HL-60/S4 treated with phorbol 12-myristate 13-acetate at 8.2 ng/mL for 4 days and 3 days (cell line): ENCODE results near the gene RBP3.

Experiments
- in situ Hi-C: fragments of 300-500 bp; cut with MboI; formaldehyde crosslinking; loops from 2 replicates; pipeline ENCODE4 v1.15.0; 2022; ENCODE audit warnings: low sequenced_read_pairs

Gene RBP3

GRCh38 chr10:47316131-47316530 lies 32.0 kb upstream of the RBP3 start:
- in situ Hi-C loops: no loop called here

DNA sequence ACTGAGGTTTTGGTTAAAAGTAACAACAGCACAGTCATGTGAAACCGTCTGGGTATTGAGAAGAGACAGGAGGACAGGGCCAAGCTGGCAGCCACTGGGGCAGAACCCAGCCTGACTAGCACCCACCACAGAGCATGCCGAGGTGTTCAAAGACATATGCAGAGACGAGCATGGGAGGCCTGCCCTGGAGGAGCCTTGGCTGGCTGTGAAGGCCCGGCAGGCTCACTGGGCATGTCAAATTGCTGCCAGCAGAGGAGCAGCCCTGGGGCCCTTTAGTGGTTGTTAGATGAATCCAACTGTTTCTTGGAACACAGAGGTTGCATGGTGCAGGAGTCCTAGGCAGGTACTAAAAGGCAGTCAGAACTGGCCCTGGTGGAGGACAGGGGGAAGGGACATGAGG lies 30.9 kb upstream of the RBP3 start:
- in situ Hi-C loops: no loop called here

GRCh38 chr10:47318706-47319105 lies 29.5 kb upstream of the RBP3 start:
- in situ Hi-C loops: no loop called here

DNA sequence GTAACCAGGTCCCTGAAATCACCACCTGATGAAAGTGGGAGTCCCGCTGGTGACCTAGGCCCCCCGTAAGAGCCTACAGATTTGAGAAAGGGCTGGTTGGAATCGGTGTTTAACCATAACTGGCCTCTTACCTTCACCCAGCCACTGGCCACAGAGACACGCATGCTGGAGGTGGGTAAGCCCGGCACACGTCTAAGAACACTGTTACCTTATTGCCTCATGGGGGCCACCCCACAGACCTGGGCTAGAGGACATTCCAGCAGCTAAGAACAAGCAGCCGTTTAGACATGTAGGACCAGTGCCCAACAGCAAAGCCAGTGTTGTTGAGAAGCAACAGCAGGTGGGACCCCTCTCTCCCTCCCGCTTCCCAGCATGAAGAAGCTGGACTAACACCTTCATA lies 28.4 kb upstream of the RBP3 start:
- in situ Hi-C loops: no loop called here

DNA sequence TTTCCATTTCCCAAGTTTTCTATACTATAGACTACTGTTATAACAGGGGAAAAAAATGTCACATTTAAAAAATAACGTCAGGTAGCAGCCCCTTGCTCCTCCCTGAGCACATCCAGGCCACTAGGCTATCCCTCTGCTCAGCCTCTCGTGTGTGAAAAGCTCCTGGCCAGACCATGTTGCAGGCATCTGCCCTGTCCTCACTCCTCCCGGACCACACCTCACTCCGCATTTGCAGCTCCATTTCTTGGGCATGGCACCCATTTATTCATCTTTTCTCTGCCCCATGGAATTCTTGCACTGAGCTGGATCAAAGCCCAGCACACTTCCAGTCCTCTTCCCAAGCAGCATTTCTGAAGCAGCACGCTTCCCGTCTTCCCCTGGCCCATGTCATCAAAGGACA lies 27.4 kb upstream of the RBP3 start:
- in situ Hi-C loops: no loop called here

- in situ Hi-C loops: no loop called here
Measured at GRCh38 chr10:47321521-47322195, 26.5 kb upstream of the RBP3 start.

DNA sequence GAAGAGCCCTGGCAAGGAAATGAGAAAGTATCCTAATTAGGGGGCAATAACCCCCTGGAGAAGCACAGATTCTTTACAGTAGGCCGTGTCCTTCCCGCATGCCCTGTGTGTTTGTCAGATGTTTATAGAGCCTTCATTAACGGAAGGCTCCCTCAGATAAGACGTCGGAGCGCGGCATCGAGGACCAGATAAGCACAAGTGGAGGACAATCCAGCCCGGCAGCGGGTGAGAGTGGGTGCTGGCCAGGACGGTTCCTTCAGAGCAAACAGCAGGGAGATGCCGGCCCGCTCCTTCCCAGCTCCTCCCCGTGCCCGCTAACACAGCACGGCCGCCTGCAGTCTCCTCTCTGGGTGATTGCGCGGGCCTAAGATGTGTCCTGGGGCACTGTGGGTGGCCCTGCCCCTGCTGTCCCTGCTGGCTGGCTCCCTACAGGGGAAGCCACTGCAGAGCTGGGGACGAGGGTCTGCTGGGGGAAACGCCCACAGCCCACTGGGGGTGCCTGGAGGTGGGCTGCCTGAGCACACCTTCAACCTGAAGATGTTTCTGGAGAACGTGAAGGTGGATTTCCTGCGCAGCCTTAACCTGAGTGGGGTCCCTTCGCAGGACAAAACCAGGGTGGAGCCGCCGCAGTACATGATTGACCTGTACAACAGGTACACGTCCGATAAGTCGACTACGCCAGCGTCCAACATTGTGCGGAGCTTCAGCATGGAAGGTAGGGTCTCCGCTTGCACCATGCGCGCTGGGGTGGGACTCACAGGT lies 25.7 kb upstream of the RBP3 start, which contains the start of gene GDF2:
Gene GDF2 (plus strand): TSS at position 155 of the 762 bp plus-strand sequence. CDS start 215 bp downstream, at position 370.
- in situ Hi-C loops: no loop called here

DNA sequence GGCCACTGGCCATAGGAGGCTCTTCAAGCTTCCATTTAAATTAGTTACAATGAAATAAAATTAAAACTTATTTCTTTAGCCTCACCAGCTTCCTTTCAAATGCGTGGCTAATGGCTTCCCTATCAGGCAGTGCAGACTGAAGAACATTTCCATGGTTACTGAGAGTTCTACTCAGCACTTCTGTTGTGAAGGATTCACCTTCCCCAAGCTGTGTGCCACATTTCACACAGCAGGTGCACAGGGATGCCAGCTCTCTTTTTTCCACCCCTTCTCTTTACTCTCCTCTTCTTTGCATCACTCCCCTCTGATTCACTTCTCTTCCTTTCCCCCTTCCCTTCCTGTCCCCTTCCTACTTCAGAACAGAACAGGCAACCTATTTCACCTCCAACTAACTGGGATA lies 25.1 kb upstream of the RBP3 start:
- in situ Hi-C loops: no loop called here

DNA sequence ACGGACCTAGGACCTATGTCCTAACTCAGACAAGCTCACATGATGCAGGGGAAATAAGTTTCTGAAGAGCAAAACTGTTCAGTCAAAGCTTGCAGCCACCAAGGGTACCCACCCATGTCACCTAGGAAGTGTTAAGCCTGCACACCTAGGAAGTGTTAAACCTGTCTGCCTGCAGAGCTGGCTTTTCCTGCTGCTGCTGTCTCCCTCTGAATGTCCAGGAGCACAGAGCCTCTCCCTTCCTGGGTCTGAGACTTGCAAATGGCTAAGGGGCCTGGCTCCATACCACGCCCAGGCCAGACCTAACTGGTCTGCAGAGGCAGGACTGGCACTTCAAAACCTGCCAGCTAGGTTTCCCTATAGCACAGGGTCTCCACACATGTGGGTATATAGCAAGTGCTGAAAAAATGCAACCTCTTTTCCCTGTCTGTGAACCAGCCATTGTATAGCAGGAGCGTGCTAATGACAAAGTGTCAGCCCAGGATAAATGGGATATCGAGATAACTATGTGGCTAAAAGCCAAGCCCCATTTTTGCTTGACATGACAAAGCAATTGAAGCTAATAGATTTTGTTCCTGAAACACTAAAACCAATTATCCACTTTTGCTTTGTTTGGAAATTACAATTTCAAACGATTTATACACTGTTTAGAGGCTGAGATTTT lies 24.4 kb upstream of the RBP3 start:
- in situ Hi-C loops: no loop called here

DNA sequence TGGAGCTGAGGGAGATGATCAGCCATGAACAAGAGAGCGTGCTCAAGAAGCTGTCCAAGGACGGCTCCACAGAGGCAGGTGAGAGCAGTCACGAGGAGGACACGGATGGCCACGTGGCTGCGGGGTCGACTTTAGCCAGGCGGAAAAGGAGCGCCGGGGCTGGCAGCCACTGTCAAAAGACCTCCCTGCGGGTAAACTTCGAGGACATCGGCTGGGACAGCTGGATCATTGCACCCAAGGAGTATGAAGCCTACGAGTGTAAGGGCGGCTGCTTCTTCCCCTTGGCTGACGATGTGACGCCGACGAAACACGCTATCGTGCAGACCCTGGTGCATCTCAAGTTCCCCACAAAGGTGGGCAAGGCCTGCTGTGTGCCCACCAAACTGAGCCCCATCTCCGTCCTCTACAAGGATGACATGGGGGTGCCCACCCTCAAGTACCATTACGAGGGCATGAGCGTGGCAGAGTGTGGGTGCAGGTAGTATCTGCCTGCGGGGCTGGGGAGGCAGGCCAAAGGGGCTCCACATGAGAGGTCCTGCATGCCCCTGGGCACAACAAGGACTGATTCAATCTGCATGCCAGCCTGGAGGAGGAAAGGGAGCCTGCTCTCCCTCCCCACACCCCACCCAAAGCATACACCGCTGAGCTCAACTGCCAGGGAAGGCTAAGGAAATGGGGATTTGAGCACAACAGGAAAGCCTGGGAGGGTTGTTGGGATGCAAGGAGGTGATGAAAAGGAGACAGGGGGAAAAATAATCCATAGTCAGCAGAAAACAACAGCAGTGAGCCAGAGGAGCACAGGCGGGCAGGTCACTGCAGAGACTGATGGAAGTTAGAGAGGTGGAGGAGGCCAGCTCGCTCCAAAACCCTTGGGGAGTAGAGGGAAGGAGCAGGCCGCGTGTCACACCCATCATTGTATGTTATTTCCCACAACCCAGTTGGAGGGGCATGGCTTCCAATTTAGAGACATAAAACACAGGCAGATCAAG lies 22.6 kb upstream of the RBP3 start:
- in situ Hi-C loops: no loop called here

DNA sequence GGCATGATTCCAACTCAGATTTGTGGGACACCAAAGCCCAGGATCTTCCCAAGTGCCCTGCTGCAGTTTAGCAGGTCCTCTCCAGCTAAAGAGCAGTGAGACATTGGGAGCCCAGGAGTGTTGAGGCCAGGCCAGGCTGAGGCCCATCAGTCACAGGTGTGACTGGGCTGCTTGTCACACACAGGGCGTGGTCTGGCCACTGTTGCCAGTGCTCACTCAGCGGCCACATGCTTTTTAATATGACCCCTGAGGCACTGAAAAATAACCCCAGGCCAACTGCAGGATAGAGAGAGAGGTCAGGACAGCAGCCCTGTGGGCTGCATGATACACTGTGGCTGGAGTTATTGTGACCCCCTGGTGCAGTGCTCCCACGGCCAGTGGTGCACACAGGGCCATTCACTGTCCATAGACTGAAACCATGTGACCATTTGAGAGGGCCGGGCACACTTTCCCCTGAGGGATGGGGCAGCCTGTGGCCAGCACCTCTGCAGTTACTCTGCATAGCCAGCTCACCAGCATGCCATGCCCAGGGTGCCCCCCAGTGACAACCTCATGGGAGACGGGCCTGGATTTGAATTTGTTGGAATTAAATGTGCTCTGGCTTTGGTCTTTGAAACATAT lies 21.7 kb upstream of the RBP3 start:
- in situ Hi-C loops: no loop called here

- in situ Hi-C loops: no loop called here
Measured at GRCh38 chr10:47326927-47327330, 21.2 kb upstream of the RBP3 start.

DNA sequence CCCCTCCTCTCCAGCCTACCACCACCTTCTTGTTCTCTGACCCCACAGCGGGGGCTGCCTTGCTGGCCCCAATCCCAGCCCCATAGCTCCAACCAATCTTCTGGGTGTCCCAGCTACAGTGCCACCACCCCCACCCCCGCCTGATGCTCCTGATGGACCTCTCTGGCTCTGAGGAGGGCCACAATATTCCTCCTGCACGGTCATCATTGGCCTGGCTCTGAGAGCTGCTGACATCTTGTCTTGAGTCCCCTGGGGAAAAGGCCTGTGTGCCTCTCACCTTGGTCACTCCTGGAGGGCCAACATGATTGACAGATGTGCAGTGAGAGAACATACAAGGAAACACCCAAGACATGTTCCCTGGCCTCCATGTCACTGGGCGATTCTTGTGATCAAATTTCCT lies 18.3 kb upstream of the RBP3 start:
- in situ Hi-C loops: no loop called here

DNA sequence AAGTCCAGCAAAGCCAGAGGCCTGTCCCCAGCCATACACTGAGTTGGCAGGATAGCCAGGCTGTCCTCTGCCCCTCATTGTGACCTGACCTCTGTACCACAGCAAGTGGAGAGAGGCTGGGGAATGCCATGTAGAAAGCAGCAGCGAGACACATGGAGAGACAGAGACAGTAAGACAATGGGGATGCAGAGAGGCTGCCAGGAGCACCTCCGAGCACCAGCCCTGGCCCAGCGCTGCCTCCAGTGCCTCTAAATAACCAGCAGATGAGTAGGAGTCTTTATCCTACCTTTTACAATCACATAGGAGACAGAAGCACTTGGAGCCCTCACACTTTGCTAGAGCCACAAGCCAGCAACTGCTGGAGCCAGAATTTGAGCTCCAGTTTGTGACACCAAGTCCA lies 17.8 kb upstream of the RBP3 start:
- in situ Hi-C loops: no loop called here

GRCh38 chr10:47330804-47331203 lies 17.4 kb upstream of the RBP3 start:
- in situ Hi-C loops: no loop called here

DNA sequence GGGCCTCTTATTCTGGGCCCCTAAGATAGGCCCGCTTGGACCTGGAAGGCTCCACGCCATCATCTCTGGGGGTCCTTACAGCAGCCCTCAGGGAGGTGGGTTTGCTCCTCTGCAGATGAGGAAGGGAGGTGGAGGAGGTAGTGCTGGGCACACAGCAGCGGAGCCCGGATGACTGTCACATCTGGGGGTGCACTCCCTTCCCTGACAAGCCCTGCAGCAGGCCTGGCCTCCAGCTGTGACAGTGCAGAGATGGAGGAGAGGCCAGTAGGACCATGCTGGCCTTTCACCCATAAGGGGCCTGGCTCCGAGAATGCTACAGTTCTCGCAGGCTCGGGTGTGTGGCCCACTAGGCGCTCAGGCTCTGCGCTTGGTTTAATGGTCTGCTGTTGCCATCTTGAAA lies 16.7 kb upstream of the RBP3 start:
- in situ Hi-C loops: no loop called here

DNA sequence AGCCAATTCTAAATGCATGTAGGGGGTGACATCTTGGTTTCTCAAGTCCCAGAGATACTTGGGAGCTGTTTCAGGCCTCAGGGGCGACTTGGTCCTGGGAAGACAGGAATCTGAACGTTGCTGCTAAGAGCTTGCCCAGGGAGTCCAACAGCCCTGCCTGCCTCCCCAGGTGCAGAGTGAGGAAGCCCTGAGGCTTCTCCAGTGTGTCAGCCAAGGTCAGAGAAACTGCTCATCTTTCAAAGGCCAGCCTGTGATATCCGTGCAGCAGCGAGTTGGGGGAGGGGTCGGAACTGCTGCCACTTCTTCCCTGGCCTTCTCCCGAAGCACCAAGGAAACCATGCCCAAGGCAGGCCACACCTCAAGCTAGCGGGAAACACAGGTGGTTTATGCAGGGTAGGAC lies 16.2 kb upstream of the RBP3 start:
- in situ Hi-C loops: no loop called here

DNA sequence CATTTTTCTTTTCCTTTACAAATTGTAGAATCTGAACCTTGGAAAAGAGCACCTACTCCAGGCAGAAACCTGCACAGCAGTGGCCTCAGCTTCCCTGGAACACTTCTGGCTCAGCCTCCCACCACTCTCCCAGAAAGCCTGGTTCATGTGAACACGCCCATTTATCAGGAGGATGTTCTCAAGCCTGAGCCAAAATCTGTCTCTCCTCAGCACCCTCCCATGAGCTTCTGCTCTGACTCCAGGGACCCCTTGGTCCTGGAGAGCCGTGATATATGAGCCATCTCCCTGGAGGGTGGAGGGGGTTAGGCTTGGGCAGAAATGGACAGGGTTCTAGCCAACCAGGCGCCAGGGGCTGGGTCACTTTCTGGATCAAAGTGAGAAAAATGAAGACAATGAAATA lies 15.8 kb upstream of the RBP3 start:
- in situ Hi-C loops: no loop called here

DNA sequence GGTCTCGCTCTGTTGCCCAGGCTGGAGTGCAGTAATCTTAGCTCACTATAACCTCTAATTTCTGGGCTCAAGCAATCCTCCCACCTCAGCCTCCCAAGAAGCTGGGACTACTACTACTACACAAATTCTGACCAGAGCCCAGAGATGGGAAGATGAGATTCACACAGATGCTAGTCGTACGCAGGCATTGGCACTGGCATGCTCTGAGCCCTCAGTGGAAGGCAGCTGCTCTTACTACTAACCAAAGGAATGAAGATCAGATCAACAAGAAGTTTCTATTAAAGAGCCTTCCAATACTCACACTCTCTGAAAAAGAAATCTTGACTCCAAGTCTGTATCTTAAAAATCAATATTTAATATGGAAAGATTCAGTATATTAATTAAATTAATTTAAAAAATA lies 15.2 kb upstream of the RBP3 start:
- in situ Hi-C loops: no loop called here

GRCh38 chr10:47333532-47333931 lies 14.6 kb upstream of the RBP3 start:
- in situ Hi-C loops: no loop called here
